Right renal cortex interstitium (tissue), 3 donors: ENCODE measurements around the gene IFNB1. TPM values are rescaled to one million over a fixed set of nuclear protein-coding genes. Genes with fewer than 3 reads are reported as not detected.
A peak's percentile ranks its signal among the peaks of the same experiment; 100 is the strongest.

ENCODE experiments used
- DNase-seq, 3 donors: peaks; one replicate each; pipeline ENCODE4 v3.0.0-alpha.2; 2013; ENCODE audit warnings: low read depth in 3 of 3, low spot score in 2 of 3
- polyA plus RNA-seq, 3 donors: library from polyadenylated mRNA; unstranded; fragments of 120-200 nt; gene quantifications; one replicate each; pipeline ENCODE4 v1.2.1, GENCODE V29; 2013; ENCODE audit not compliant: insufficient read length in 3 of 3

The IFNB1 gene
- polyA plus RNA-seq, 3 donors, result not detected

DNA sequence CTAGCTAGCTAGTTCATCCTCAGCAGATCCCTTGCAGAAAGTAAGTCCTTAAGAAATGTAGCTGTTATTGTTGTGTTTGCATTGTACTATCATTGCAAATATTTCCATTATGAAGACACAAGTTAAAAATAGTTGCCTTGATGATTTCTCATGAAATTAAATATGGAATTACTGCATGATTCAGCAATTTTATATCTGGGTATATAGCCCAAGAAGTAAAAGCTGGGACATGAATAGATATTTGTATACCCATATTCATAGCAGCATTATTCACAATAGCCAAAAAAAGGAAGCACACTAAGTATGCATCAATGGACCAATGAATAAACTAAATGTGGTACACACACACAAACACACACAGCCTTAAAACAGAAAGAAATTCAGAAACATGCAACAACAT, 6.8 kb downstream of the IFNB1 start:
- no peak for DNase-seq

DNA sequence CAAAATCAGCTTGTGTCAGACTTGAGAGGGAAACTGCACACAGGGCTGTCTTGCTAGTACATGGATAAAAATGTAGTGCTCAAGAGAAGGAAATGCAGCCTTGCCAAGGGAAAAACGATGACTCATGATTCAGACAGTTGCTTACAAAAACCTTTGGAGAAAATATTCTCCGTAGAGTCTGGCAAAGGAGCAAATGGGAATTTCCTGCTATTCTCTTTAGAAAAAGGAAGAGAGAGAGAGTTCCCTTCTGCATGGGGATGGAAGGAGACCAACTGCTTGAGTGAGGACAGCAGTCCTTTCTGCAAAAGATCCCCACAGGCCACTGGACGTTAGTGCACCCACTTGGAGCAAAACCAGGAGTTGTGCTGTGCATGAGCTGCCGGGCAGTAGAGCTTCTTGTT, 7.6 kb downstream of the IFNB1 start:
- DNase-seq, result peak in 2 of 3 donors; percentile 4 to 8

DNA sequence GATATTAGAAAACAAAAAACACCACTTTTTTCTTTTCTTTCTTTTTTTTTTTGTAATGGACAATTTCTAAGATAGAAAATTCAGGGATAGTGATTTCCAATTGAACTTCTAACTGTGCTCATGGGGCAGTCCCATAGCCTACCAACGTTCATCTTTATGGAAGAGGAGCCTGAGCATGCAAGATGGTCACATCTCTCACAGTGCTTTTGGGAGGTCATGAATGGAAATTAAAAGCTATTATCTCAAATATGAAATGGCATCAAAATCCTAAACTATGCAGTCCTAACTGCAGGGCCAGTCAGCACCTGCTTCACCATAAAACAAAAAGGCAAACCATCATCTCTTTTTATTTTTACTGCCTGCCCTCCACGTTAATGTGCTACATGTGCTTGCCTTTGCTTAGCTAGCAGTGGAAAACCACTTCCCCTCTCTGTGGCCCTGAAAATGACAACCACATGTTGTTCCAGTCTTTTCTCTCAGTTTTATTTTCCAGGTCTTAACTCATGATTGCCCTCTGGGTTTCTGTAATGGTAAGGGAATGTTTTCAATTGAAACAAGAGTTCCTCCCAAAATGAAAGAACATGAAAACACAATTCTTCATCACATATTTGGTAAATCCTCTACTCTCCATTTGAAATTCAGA, 16.7 kb downstream of the IFNB1 start:
- DNase-seq, result no peak

DNA sequence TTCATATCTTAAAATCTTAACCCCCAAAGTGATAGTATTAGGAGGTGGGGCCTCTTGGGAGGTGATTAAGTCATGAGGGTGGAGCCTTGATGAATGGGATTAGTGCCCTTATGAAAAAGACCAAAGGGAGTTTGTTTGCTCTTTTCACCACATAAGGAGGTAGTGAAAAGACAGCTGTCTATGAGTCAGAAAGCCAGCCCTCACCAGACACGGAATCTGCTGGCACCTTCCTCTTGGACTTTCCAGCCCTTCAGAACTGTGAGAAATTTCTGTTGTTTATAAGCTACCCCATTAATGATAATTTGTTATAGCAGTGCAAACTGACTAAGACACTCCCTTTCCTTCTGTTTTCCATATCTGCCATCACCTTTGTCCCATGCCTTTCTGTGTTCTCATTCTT, 20.8 kb downstream of the IFNB1 start:
- no peak for DNase-seq

DNA sequence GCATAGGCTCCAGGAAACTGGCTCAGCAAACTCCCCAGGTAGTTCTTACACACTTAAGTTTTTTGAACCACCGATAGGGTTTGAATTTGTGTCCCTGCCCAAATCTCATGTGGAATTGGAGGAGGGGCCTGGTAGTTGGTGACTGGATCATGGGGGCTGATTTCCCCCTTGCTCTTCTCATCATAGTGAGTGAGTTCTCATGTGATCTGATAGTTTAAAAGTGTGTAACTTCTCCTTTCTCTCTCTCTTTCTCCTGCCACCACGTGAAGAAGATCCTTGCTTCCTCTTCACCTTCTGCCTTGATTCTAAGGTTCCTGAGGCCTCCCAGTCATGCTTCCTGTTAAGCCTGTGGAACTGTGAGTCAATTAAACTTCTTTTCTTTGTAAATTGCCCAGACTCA, 23.9 kb downstream of the IFNB1 start:
- DNase-seq, result no peak

DNA sequence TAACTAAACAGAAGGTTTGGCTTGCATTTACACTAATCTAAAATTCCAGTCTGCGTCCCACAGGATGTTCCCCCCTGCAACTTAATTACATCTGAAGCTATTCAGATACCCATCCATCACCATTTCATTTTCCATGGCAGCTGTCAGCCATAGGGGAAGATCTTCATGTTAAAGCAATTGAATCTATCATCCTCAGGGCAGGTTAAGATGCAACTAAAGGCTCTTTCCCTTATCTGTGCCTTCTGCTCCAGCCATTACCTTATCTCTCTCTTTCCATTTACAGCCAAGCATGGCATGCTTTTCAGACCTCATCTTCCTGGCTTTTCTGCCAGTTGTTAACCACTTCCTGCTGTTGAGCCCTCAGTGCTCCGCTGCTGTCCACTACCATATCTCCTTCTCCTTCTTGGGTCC, 30.5 kb downstream of the IFNB1 start:
- no peak for DNase-seq

DNA sequence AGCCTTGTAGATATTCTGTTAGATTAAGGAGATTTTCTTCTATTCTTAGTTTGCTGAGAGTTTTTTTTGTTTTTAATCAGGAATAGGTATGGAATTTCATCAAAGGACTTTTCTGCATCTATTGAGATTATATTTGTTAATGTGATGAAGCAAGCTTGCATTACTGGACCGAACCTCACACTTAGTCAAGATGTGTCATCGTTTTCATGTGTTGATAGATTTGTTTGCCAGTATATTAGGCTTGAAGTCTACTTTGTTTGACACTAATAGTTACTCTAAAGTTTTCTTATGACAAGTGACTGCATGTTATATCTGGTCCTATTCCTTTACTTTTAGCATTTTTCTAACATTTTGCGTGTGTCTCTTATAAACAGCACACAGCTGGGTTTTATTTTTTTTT, 33.9 kb downstream of the IFNB1 start:
- no peak for DNase-seq

DNA sequence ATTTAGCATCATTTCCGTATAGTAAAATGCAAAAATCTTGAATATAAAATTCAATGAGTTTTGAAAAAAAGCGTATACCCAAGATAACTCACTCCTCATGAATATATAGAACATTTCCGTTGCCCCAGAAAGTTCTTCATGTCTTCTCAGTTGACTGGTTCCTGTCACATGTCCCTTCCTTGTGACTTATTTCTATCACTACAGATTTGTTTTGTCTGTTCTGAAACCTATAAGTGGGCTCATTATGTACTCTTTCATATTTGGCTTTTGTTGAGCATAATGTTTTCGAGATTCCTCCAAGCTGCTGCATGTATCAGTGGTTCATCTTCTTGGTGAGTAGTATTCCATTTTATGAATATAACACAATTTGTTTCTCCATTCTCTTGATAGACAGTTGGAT, 35.3 kb downstream of the IFNB1 start:
- no peak for DNase-seq

DNA sequence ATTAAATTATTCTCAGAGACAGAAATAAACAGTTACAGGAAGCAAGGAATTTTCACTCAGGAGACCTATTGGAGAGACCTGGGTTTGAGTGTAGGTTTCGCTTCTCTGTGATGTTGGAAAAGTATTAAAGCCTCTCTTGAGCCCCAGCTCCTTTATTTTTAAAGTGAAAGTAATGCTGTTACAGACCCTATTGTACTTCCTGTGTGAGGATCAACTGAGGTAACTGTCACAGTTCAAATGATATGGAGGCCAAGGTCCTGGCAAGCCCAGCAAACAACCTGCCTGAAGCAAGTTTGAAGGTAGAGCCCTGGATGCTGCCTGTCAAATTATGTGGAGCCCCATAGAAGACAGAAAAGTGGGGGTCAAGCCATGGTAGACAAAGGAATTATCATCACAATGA, 38.4 kb downstream of the IFNB1 start:
- DNase-seq, result no peak

DNA sequence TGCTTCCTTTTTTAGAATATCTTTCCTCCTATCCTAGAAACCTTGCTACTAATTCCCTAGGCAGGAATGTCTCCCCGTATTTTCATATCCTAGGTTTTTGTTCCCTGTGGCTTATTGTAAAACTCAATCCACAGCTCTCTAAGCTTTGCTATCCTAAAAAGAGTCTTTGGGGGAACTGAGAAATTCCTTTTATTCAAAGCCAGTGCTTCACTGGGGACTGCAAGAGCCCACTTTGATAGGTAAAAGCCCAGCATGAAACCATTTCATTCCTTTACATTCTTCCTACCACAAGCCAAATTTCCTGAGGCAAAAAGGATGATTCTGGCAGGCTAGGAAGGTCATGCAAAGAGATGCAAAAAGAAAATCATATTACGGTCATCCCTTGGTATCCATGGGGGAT, 40.5 kb downstream of the IFNB1 start:
- DNase-seq, result no peak

DNA sequence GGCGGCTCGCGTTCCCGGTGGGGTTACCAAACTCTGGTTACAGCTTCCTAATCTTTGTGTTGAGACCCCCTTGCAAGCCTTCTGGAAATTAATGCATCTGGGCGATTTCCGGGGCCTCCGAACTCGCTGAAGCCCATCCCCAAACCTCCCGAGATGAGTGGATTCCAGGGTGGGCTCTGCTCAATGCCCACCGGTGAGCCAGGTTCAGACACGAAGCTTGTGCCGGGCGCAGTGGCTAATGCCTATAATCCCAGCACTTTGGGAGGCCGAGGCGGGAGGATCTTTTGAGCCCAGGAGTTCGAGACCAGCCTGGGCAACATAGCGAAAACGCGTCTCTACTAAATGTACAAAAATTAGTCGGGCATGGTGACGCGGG, 45.9 kb downstream of the IFNB1 start:
- no peak for DNase-seq

DNA sequence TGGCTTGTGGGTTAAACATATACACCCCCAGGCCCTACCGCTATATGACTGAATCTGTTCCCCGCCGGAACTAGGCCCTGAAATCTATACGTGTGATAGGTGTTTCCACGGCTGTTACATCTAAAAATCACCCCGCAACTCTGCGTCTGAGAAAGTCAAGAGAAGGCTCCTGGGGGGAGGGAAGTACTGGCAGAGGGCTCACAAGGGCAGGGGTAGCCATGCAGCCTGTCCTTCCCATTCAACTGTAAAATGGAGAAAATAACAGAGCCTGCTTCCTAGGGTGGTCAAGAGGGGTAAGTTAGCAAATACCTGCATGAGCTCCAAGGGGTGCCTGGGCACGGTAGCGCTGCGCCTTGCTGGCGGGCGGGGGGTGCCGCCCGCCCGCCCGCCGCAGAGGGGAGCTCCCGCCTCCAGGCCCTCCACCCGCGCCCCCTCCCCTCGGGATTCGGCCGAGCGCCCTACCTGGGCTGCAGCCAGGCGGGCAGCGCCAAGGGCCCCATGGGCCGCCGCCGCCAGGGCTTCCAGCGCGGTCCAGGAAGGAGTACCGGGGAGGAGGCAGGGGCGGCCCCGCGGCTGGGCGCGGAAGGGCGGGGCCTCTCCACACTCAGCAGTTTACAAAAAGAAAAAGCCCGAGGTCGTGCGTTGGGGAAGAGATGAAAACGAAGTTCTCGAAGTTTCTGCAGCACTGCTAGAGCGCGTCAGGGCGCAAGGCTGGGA, 46.5 kb downstream of the IFNB1 start, which contains the start of gene HACD4:
Gene HACD4 (minus strand): TSS at position 550 of the 717 bp plus-strand sequence. CDS start 50 bp downstream, at position 500.
- DNase-seq, result peak in 2 of 3 donors; percentile 19 to 32

DNA sequence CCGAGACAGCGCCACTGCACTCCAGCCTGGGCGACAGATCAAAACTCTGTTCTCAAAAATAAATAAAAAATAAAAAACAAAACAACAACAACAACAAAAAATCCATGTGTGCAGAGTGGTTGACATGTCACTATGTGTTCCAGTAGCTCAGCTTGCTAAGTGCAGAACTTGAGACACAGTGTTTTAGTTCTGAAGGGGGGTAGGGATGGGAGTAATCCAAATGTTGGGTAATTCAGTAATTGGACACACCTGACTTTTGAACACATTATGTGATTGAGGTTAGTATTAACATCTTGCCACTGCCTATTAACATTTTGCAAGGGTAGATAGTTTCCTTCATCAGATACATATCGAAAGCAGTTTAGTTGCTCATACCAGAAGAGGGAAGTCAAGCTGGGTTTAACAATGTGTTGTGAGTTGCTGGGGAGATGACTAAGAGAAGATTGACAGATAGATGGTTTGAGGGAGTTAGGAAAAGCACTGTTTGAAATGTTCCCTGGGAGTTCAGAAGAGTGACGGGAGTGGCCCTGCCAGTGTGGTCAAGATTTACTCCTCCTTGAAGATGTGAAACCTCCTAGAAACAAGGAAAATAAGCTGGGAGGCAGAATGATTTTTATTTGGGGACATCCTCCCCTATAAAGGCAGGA, 47.2 kb downstream of the IFNB1 start:
- DNase-seq, result no peak

DNA sequence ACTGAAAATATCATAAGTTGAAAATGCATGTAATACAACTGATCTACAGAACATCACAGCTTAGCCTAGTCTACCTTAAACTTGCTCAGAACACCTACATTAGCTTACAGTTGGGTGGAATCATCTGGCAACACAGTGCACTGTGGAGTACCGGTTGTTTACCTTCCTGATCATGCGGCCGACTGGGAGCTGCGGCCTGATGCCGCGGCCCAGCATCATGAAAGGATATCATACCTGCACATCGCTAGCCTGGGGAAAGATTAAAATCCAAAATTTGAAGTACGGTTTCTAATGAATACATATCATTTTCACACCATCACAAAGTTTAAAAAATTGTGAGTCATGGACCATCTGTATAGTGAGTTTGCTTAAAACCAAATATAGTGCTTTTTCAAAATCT, 48.1 kb downstream of the IFNB1 start:
- no peak for DNase-seq

DNA sequence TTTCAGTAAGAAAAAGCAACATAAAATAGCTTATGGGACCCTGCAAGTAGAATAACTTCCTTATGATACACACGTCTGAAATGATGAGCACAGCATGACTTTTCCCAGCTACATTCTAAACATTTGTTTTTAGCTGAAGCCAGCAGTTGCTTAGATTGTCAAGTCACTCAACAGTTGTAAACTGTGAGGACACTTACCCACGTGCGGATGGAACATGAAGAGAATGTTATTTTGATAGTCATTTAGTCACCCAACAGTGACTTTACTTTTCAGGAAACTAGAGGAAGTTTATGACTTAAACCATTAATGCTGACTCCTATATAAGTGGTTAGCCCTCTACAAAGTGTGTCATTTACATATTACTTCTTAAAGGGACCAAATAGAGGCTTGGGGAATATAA, 49.3 kb downstream of the IFNB1 start:
- DNase-seq, result no peak

DNA sequence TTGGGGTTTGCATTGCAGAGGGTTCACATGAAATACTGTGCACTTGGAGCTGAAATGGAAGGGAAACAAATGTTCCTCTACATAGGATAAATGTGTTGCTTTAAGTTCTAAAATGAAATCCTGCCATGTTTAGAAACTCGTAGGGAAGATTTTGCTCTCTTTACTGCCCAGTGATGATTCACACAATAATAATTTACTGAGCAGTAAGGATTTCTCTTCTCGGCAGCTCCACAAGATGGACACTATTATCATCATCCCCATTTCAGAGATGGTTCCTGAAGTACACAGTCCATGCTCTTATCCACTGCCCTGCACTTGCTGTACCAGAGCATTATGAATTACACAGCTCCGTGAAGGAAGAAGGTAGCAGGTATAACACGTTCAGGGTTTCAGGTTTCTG, 50.4 kb downstream of the IFNB1 start:
- no peak for DNase-seq

Other genes with a start within 250 kb of the IFNB1 start
- gene HACD4, start 46.3 kb downstream of the IFNB1 start, polyA plus RNA-seq, result 1 to 10 TPM; 2.8 to 3.4 (median 3.1) TPM
- not detected for gene IFNW1, start 63.9 kb upstream of the IFNB1 start, polyA plus RNA-seq
- not detected for gene IFNA21, start 88.7 kb upstream of the IFNB1 start, polyA plus RNA-seq
- not detected for gene IFNA4, start 109.6 kb upstream of the IFNB1 start, polyA plus RNA-seq
- not detected for gene IFNA7, start 124.3 kb upstream of the IFNB1 start, polyA plus RNA-seq
- not detected for gene IFNA10, start 129.2 kb upstream of the IFNB1 start, polyA plus RNA-seq
- not detected for gene IFNA16, start 139.4 kb upstream of the IFNB1 start, polyA plus RNA-seq
- gene IFNA17, start 150.3 kb upstream of the IFNB1 start, polyA plus RNA-seq, result not detected
- not detected for gene IFNA14, start 162.1 kb upstream of the IFNB1 start, polyA plus RNA-seq
- not detected for gene IFNA5, start 227.4 kb upstream of the IFNB1 start, polyA plus RNA-seq